Ishikawa (cell line): ENCODE results near the gene SLC12A4.

Experiments
- CEBPB ChIP-seq: IDR thresholded peaks from 2 replicates; pipeline ENCODE4 v1.6.1; 2012
- CREB1 ChIP-seq: IDR thresholded peaks from 2 replicates; pipeline ENCODE4 v1.6.1; 2012; ENCODE audit warnings: low read depth
- EGR1 ChIP-seq: IDR thresholded peaks from 2 replicates; pipeline ENCODE4 v1.6.1; 2012
- EP300 ChIP-seq: IDR thresholded peaks from 2 replicates; pipeline ENCODE4 v1.6.1; 2012; ENCODE audit warnings: borderline replicate concordance
- FOXM1 ChIP-seq: IDR thresholded peaks from 2 replicates; pipeline ENCODE4 v1.6.1; 2012; ENCODE audit warnings: low read depth, borderline replicate concordance
- MAX ChIP-seq: IDR thresholded peaks from 2 replicates; pipeline ENCODE4 v1.6.1; 2012
- NFIC ChIP-seq: IDR thresholded peaks from 2 replicates; pipeline ENCODE4 v1.6.1; 2012
- RAD21 ChIP-seq: IDR thresholded peaks from 2 replicates; pipeline ENCODE4 v1.6.1; 2012; ENCODE audit warnings: low read depth
- REST ChIP-seq: IDR thresholded peaks from 2 replicates; pipeline ENCODE4 v1.6.1; 2012; ENCODE audit warnings: low read depth, mild to moderate bottlenecking
- TAF1 ChIP-seq: IDR thresholded peaks from 2 replicates; pipeline ENCODE4 v1.6.1; 2012; ENCODE audit warnings: low read depth, mild to moderate bottlenecking
- TEAD4 ChIP-seq: IDR thresholded peaks from 2 replicates; pipeline ENCODE4 v1.6.1; 2012
- USF1 ChIP-seq: IDR thresholded peaks from 2 replicates; pipeline ENCODE4 v1.6.1; 2012
- YY1 ChIP-seq: IDR thresholded peaks from 2 replicates; pipeline ENCODE4 v1.6.1; 2012; ENCODE audit warnings: low read depth

GRCh38 chr16:68009157-68009735 lies 40.8 kb upstream of the SLC12A4 start:
- TF ChIP-seq REST (no peak), YY1 (no peak), TEAD4 (no peak), EGR1 (no peak), CEBPB (no peak), MAX (no peak), RAD21 (no peak), CREB1 (no peak), EP300 (no peak), USF1 (no peak), FOXM1 (no peak), TAF1 (no peak), NFIC (no peak)
